GM23338 (cell line): ENCODE results near the gene PDZK1IP1. TPM values are rescaled to one million over a fixed set of nuclear protein-coding genes. Genes with fewer than 3 reads are reported as not detected.

Experiments
- ATAC-seq: fragments of 200-7000 bp; cut with Tn5 transposase; 3 replicates; pipeline ENCODE4 v1.9.1; 2020
- DNase-seq: peaks from one replicate; pipeline ENCODE4 v3.0.0-alpha.2; 2015; ENCODE audit warnings: low spot score
- H2AFZ ChIP-seq: fragments of 200-600 bp; sonication (generic); 2 replicates; pipeline ENCODE4 v1.8.0; 2016; ENCODE audit warnings: antibody characterized with exemption, mild to moderate bottlenecking, moderate library complexity
- H3F3A ChIP-seq: fragments of 200-600 bp; sonication (generic); replicated peaks from 2 replicates; pipeline ENCODE4 v1.8.0; 2017; ENCODE audit warnings: antibody characterized with exemption, mixed run types, low read depth
- H3K27ac ChIP-seq: fragments of 200-600 bp; sonication (generic); 2 replicates; pipeline ENCODE4 v1.6.1; 2016; ENCODE audit warnings: low read depth
- H3K27me3 ChIP-seq: fragments of 200-600 bp; sonication (generic); 2 replicates; pipeline ENCODE4 v1.8.0; 2016; ENCODE audit warnings: mild to moderate bottlenecking, mixed run types, moderate library complexity; ENCODE audit not compliant: insufficient read depth
- H3K36me3 ChIP-seq: fragments of 200-600 bp; sonication (generic); 2 replicates; pipeline ENCODE4 v1.8.0; 2016; ENCODE audit warnings: mild to moderate bottlenecking; ENCODE audit not compliant: insufficient read depth
- H3K4me1 ChIP-seq: fragments of 200-600 bp; sonication (generic); 2 replicates; pipeline ENCODE4 v1.8.0; 2016; ENCODE audit warnings: mild to moderate bottlenecking, moderate library complexity; ENCODE audit not compliant: insufficient read depth
- H3K4me2 ChIP-seq: fragments of 200-600 bp; sonication (generic); 2 replicates; pipeline ENCODE4 v1.7.1; 2017; ENCODE audit warnings: mixed run types
- H3K4me3 ChIP-seq: fragments of 200-600 bp; sonication (generic); 2 replicates; pipeline ENCODE4 v1.6.1; 2016; ENCODE audit warnings: mixed run types
- H3K79me2 ChIP-seq: fragments of 200-600 bp; sonication (generic); replicated peaks from 2 replicates; pipeline ENCODE4 v1.8.0; 2017; ENCODE audit warnings: mild to moderate bottlenecking; ENCODE audit not compliant: insufficient read depth
- H3K9me2 ChIP-seq: fragments of 200-600 bp; sonication (generic); 2 replicates; pipeline ENCODE4 v1.8.0; 2017; ENCODE audit not compliant: insufficient read depth
- H4K20me1 ChIP-seq: fragments of 200-600 bp; sonication (generic); replicated peaks from 2 replicates; pipeline ENCODE4 v1.8.0; 2017; ENCODE audit warnings: mild to moderate bottlenecking; ENCODE audit not compliant: insufficient read depth
- H3K27ac Mint-ChIP-seq: 2 replicates; pipeline ENCODE4 v1.8.0; 2020; ENCODE audit warnings: inconsistent platforms, mild to moderate bottlenecking, moderate library complexity, mixed read lengths
- H3K27me3 Mint-ChIP-seq: 3 replicates; pipeline ENCODE4 v1.8.0; 2022; ENCODE audit warnings: low read depth, mild to moderate bottlenecking, moderate library complexity, mixed read lengths, inconsistent platforms; ENCODE audit not compliant: insufficient read depth, poor library complexity
- H3K36me3 Mint-ChIP-seq: 3 replicates; pipeline ENCODE4 v1.8.0; 2021; ENCODE audit warnings: low read depth, mild to moderate bottlenecking, inconsistent platforms, moderate library complexity, mixed read lengths
- H3K4me1 Mint-ChIP-seq: 3 replicates; pipeline ENCODE4 v1.8.0; 2020; ENCODE audit warnings: mild to moderate bottlenecking, inconsistent platforms, mixed read lengths
- H3K4me3 Mint-ChIP-seq: 3 replicates; pipeline ENCODE4 v1.8.0; 2021; ENCODE audit warnings: moderate library complexity, mild to moderate bottlenecking, inconsistent platforms, mixed read lengths
- H3K9me3 Mint-ChIP-seq: 3 replicates; pipeline ENCODE4 v1.8.0; 2020; ENCODE audit warnings: moderate library complexity, mild to moderate bottlenecking, inconsistent platforms, mixed read lengths
- CREB1 ChIP-seq: fragments of 250-450 bp; sonication (Bioruptor Pico); IDR thresholded peaks from 2 replicates; pipeline ENCODE4 v1.5.0; 2020; ENCODE audit warnings: low read depth, mild to moderate bottlenecking, moderate library complexity
- ETS1 ChIP-seq: IDR thresholded peaks from 2 replicates; pipeline ENCODE4 v1.6.1; 2016; ENCODE audit warnings: antibody characterized with exemption
- EZH2 ChIP-seq: fragments of 200-600 bp; sonication (generic); IDR thresholded peaks from one replicate; pipeline ENCODE4 v1.8.0; 2017; ENCODE audit warnings: antibody characterized with exemption, mild to moderate bottlenecking, low read depth; ENCODE audit not compliant: unreplicated experiment
- EZH2phosphoT487 ChIP-seq: fragments of 200-600 bp; sonication (generic); IDR thresholded peaks from one replicate; pipeline ENCODE4 v1.8.1; 2018; ENCODE audit warnings: antibody characterized with exemption; ENCODE audit not compliant: unreplicated experiment
- JUNB ChIP-seq: IDR thresholded peaks from one replicate; pipeline ENCODE4 v1.6.1; 2016; ENCODE audit warnings: antibody characterized with exemption; ENCODE audit not compliant: unreplicated experiment
- NANOG ChIP-seq: IDR thresholded peaks from 2 replicates; pipeline ENCODE4 v1.6.1; 2016; ENCODE audit warnings: antibody characterized with exemption, borderline replicate concordance
- POLR2AphosphoS5 ChIP-seq: IDR thresholded peaks from 2 replicates; pipeline ENCODE4 v1.6.1; 2016; ENCODE audit warnings: antibody characterized with exemption, low read depth
- REST ChIP-seq: IDR thresholded peaks from one replicate; pipeline ENCODE4 v1.6.1; 2018; ENCODE audit warnings: antibody characterized with exemption; ENCODE audit not compliant: unreplicated experiment
- STAT1 ChIP-seq: IDR thresholded peaks from one replicate; pipeline ENCODE4 v1.6.1; 2016; ENCODE audit warnings: antibody characterized with exemption; ENCODE audit not compliant: unreplicated experiment
- ZNF114 ChIP-seq: fragments of 250-450 bp; sonication (Bioruptor Pico); IDR thresholded peaks from 2 replicates; pipeline ENCODE4 v1.5.0; 2020; ENCODE audit warnings: mild to moderate bottlenecking, moderate library complexity
- ZNF331 ChIP-seq: fragments of 250-450 bp; sonication (Bioruptor Pico); IDR thresholded peaks from 2 replicates; pipeline ENCODE4 v1.5.0; 2020; ENCODE audit warnings: low read depth, mild to moderate bottlenecking, moderate library complexity
- polyA plus RNA-seq: library from polyadenylated mRNA; unstranded; fragments of >200 nt; fragmentation: Nextera tagmentation; extraction: Ambion mirVana; gene quantifications from 2 replicates; pipeline ENCODE4 v1.2.1, GENCODE V29; 2016
- total RNA-seq: library from RNA; depleted of rRNA; stranded (reverse); fragments of >200 nt; shearing (Covaris generic); gene quantifications from 2 replicates; pipeline ENCODE4 v1.2.3, GENCODE V29; 2014

The PDZK1IP1 gene
- total and polyA plus RNA-seq, 2 experiments from 2014 or later, result not detected

GRCh38 chr1:47209091-47209490 lies 19.3 kb upstream of the PDZK1IP1 start (continued):
- TF ChIP-seq REST (no peak), ETS1 (no peak), CREB1 (CRISPR knock-in tag) (no peak), NANOG (no peak), EZH2 (no peak), STAT1 (no peak), JUNB (no peak), ZNF331 (no peak)

GRCh38 chr1:47208374-47208850 lies 18.6 kb upstream of the PDZK1IP1 start:
- H3K9me2 ChIP-seq, result 0 out of 2 replicates have a peak, but pooled peaks cover 3% of the 10 kb centered on the region
- peak overlapping the region; percentile 87 for H3K4me2 ChIP-seq
- no peaks in the 10 kb centered on the region for H3F3A ChIP-seq
- Mint-ChIP-seq H3K4me1 (peaks cover 31% of the 10 kb centered on the region), H3K4me3 (peak overlapping the region; percentile 64), H3K27me3 (peaks cover 29% of the 10 kb centered on the region), H3K36me3 (peaks cover 6% of the 10 kb centered on the region), H3K27ac (no peak overlapping the region), H3K9me3 (peaks cover 10% of the 10 kb centered on the region; the same call in 2 of the 3 replicates)
- peak overlapping the region; percentile 53 for H3K4me3 ChIP-seq
- peaks cover 24% of the 10 kb centered on the region for H3K4me1 ChIP-seq
- peak; percentile 4 for TF ChIP-seq EZH2
- TF ChIP-seq POLR2AphosphoS5, result no peak
- TF ChIP-seq CREB1 (CRISPR knock-in tag), result no peak
- TF ChIP-seq EZH2phosphoT487, result no peak
- no peak for TF ChIP-seq STAT1
- TF ChIP-seq NANOG, result no peak
- TF ChIP-seq ETS1, result no peak
- TF ChIP-seq REST, result no peak
- peak; percentile 54 for TF ChIP-seq JUNB
- TF ChIP-seq ZNF114 (CRISPR knock-in tag), result no peak
- peaks cover 66% of the 10 kb centered on the region for H3K27me3 ChIP-seq
- H3K79me2 ChIP-seq, result no peaks in the 10 kb centered on the region
- peak; percentile 85 for DNase-seq
- H4K20me1 ChIP-seq, result no peaks in the 10 kb centered on the region
- H2AFZ ChIP-seq, result peak overlapping the region; percentile 90
- no peak overlapping the region for H3K27ac ChIP-seq
- peak; percentile 92 for ATAC-seq
- no peaks in the 10 kb centered on the region for H3K36me3 ChIP-seq
